Measurements from ENCODE around the gene DIS3L.
"Not testable (repeated sequence)": the region's sequence is repeated elsewhere in the genome, so short reads cannot be mapped to it uniquely, and the experiment has no call there.

DIS3L gene

GRCh38 chr15:66312144-66312543 is 18.8 kb downstream of the DIS3L start:
- no peak for DNase-seq

- no peak for DNase-seq
These were observed 30.1 kb downstream of the DIS3L start for GRCh38 chr15:66323312-66323928.

GRCh38 chr15:66326051-66326450 is 32.7 kb downstream of the DIS3L start:
- DNase-seq, result no peak

GRCh38 chr15:66327736-66328135 is 34.4 kb downstream of the DIS3L start:
- DNase-seq, result no peak

GRCh38 chr15:66328771-66329170 is 35.4 kb downstream of the DIS3L start:
- no peak for DNase-seq

- not testable (repeated sequence) for DNase-seq
These were observed 55.2 kb downstream of the DIS3L start for GRCh38 chr15:66348530-66348929.

GRCh38 chr15:66356077-66356358 is 62.6 kb downstream of the DIS3L start:
- DNase-seq, result no peak

- peak; percentile 92 to 98 for DNase-seq
These were observed 63.2 kb downstream of the DIS3L start, which contains the start of gene TIPIN for GRCh38 chr15:66356359-66357236. TSS of gene TIPIN (minus strand) at chr15:66356685. CDS start at chr15:66352947, 3,738 bp downstream.

- DNase-seq, result no peak
These were observed 66.4 kb downstream of the DIS3L start for GRCh38 chr15:66359740-66360139.

GRCh38 chr15:66361745-66362460 is 68.5 kb downstream of the DIS3L start:
- not testable (repeated sequence) for DNase-seq

GRCh38 chr15:66362776-66363175 is 69.4 kb downstream of the DIS3L start:
- DNase-seq, result no peak

GRCh38 chr15:66364944-66365528 is 71.7 kb downstream of the DIS3L start:
- no peak for DNase-seq

- DNase-seq, result peak in 1 of 2 experiments; percentile 15
These were observed 76.6 kb downstream of the DIS3L start for GRCh38 chr15:66369773-66370651.

GRCh38 chr15:66374179-66374578 is 80.8 kb downstream of the DIS3L start:
- DNase-seq, result no peak

GRCh38 chr15:66378814-66379430 is 85.6 kb downstream of the DIS3L start:
- DNase-seq, result no peak

GRCh38 chr15:66381376-66381775 is 88.0 kb downstream of the DIS3L start:
- not testable (repeated sequence) for DNase-seq

Measured in NCI-H526 (cell line).